Measurements from ENCODE around the gene KCNQ1.

DNA sequence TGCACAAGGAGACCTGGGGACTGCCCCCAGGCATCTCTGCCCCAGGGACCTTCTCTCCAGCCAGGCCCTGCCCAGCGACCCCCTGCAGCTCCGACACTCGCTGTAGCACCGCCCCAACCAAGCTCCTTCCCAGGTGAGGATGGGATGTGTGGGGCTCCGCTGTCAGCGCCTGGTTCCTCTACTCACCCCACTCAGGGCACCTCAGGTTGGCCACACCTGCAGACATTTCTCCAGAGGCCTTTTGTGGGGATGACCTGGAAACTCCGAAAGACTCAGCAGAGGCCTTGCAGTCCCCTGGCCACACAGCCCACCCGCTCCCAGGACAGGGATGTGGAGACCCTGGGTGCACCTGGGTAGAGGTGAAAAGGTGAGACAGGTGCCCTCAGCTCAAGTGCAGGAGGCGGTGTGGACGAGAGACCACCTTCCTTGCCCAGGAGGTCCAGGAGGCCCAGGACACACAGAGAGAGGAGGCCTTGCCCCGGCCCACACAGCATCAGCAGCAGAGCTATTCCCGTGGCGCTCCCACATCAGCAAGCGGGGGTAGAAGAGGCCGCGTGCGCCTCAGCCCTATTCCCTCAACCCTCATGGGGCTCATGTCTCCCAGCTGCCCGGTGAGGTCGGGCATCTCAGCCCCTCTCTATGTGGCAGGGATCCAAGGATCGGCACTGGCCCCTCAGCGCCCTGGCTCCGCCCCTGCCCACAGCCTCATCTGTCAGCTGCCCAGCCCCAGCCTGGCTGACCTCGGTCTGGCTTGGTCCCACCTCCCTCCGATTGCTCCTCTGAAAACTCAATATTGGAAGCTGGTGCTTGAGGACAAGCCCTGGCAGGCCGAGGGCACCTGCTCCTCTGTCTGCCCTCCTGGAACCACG lies 21.4 kb upstream of the KCNQ1 start:
- TF ChIP-seq, protein P1, sequence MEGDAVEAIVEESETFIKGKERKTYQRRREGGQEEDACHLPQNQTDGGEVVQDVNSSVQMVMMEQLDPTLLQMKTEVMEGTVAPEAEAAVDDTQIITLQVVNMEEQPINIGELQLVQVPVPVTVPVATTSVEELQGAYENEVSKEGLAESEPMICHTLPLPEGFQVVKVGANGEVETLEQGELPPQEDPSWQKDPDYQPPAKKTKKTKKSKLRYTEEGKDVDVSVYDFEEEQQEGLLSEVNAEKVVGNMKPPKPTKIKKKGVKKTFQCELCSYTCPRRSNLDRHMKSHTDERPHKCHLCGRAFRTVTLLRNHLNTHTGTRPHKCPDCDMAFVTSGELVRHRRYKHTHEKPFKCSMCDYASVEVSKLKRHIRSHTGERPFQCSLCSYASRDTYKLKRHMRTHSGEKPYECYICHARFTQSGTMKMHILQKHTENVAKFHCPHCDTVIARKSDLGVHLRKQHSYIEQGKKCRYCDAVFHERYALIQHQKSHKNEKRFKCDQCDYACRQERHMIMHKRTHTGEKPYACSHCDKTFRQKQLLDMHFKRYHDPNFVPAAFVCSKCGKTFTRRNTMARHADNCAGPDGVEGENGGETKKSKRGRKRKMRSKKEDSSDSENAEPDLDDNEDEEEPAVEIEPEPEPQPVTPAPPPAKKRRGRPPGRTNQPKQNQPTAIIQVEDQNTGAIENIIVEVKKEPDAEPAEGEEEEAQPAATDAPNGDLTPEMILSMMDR (IDR thresholded peaks at IDR 0.05): no peak
- TF ChIP-seq POLR2AphosphoS5 (IDR thresholded peaks at IDR 0.05): no peak
- TF ChIP-seq POLR2A (IDR thresholded peaks at IDR 0.05): no peak
- no peak for TF ChIP-seq EP300 (IDR thresholded peaks at IDR 0.05)

All from upper lobe of left lung (tissue), 4 donors.